ENCODE data around the gene TBXA2R. TPM values are rescaled to one million over a fixed set of nuclear protein-coding genes. Genes with fewer than 3 reads are reported as not detected.
A peak's percentile ranks its signal among the peaks of the same experiment; 100 is the strongest.

The TBXA2R gene
- total and polyA plus RNA-seq, 2 of the 4 experiments (the other 2 are of a cell fraction) = 0.36 to 2.3 TPM

DNA sequence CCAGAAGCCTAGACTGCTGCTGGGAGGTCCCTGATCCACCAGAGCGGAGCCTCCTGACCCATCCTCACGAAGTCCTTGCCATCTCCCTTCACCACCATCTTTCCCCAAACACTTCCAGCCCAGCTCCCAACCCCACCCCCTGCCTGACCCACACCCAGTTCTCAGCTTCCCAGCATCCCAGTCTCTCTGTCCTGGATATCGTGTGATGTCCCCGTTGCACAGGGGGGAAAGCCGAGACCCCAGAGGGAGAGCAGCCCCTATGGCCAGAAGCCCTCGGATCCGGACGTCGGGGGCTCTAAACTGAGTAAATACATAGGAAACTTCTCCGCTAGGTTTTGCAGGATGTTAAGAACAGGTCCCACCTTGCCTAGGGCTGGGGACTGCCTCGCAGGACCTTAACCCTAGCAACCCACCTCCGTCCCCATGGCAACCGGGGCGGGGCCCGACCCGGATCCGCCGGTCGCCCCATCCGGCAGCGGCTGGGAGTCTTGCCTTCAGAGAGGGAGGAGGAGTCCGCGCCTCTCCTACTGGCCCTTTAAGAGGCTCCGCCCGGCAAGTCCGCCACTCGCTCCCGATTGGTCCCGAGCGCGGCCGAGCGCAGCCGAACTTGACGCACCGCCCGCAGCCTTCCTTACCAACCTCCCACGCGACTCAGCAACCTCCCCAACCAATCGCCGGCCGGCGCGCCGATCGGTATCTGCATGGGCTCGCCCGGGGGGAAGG lies 34.4 kb downstream of the TBXA2R start:
- H3K4me3 ChIP-seq (ENCODE audit: insufficient read depth, low read depth, low read length) = peak overlapping the region; percentile 53
- peaks cover 13% of the 10 kb centered on the region; the same call in 1 of the 2 replicates for H3K36me3 ChIP-seq (ENCODE audit: control insufficient read depth, insufficient read depth, low read length)
- H3K27ac ChIP-seq (ENCODE audit: insufficient read depth, low read length) = peak overlapping the region; percentile 16
- intact Hi-C loops (cut with micrococcal nuclease) = no loop called here
- TF ChIP-seq BHLHE40 (IDR thresholded peaks at IDR 0.05; ENCODE audit: low read depth, low read length) = no peak; the same call in 1 of the 2 replicates
- no peak for TF ChIP-seq POLR2A (IDR thresholded peaks at IDR 0.05; ENCODE audit: low read depth, low read length)
- TF ChIP-seq MAZ (IDR thresholded peaks at IDR 0.05; ENCODE audit: borderline replicate concordance, low read depth, low read length) = peak; percentile 77; the same call in 1 of the 2 replicates
- TF ChIP-seq, protein P1, sequence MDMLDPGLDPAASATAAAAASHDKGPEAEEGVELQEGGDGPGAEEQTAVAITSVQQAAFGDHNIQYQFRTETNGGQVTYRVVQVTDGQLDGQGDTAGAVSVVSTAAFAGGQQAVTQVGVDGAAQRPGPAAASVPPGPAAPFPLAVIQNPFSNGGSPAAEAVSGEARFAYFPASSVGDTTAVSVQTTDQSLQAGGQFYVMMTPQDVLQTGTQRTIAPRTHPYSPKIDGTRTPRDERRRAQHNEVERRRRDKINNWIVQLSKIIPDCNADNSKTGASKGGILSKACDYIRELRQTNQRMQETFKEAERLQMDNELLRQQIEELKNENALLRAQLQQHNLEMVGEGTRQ (IDR thresholded peaks at IDR 0.05; ENCODE audit: low read depth, low read length) = peak; percentile 5; the same call in 1 of the 2 replicates
- TF ChIP-seq RCOR1 (IDR thresholded peaks at IDR 0.05; ENCODE audit: insufficient replicate concordance, low read length) = no peak
- TF ChIP-seq MXI1 (IDR thresholded peaks at IDR 0.05; ENCODE audit: borderline replicate concordance, low read depth, low read length) = no peak
- H2AK9ac ChIP-seq (replicated peaks; ENCODE audit: low read depth, low read length, poor library complexity) = peak overlapping the region; percentile 77
- dilution Hi-C loops (cut with HindIII; ENCODE audit: low sequenced_read_pairs, unreplicated experiment) = no loop called here
- H3K9me1 ChIP-seq (ENCODE audit: insufficient read depth, low read length) = peaks cover 4% of the 10 kb centered on the region
- ChIA-PET CTCF (interaction anchor here (0.6 kb wide), 1 partner anchor 8 kb away, joined by 4 read pairs; no protein-coding TSS in a partner anchor), POLR2A (ENCODE audit: unreplicated experiment) (no interaction called here)
- peak overlapping the region; percentile 46 for H4K91ac ChIP-seq (ENCODE audit: insufficient read depth, low read depth, low read length)
- no peaks in the 10 kb centered on the region for H3K4me1 ChIP-seq (ENCODE audit: control insufficient read depth, insufficient read depth, low read length)
- peak overlapping the region; percentile 61 for H3K4ac ChIP-seq (ENCODE audit: low read depth, low read length)
- peaks cover 10% of the 10 kb centered on the region; the same call in 1 of the 2 replicates for H4K20me1 ChIP-seq (ENCODE audit: insufficient read depth, low read length)
- 7% methylated on average over 9 of the region's 48 CpGs; no CpG with 5 or more reads in 1 of the 2 experiments for WGBS, 2 experiments (ENCODE audit: extremely low coverage in 2 of 2, insufficient read length in 1 of 2)
- peak overlapping the region; percentile 9; the same call in 1 of the 2 replicates for H2BK120ac ChIP-seq (ENCODE audit: low read depth, low read length)
- peak overlapping the region; percentile 19; the same call in 1 of the 3 replicates for H2BK15ac ChIP-seq (ENCODE audit: low read depth, low read length)
- H4K5ac ChIP-seq (ENCODE audit: low read depth, low read length) = peak overlapping the region; percentile 45
- peak overlapping the region; percentile 71 for H2AK5ac ChIP-seq (ENCODE audit: low read depth, low read length)
- peak overlapping the region; percentile 37; the same call in 1 of the 2 replicates for H3K56ac ChIP-seq (ENCODE audit: extremely low read depth, insufficient read depth, low read length)
- no TSS peak for BruUV-seq (replicated peaks)
- H3K9ac ChIP-seq (ENCODE audit: low read depth, low read length) = peak overlapping the region; percentile 60
- H3K23ac ChIP-seq (ENCODE audit: low read depth, low read length) = peak overlapping the region; percentile 82; the same call in 1 of the 2 replicates
- H3K27me3 ChIP-seq (ENCODE audit: control insufficient read depth, insufficient read depth, low read length) = no peaks in the 10 kb centered on the region
- no peaks in the 10 kb centered on the region for H3K9me3 ChIP-seq (ENCODE audit: control insufficient read depth, insufficient read depth, low read length)
- H4K8ac ChIP-seq (ENCODE audit: low read depth in 2 of 2, low read length in 2 of 2) = peak overlapping the region; percentile 86 to 99
- H3K14ac ChIP-seq (replicated peaks; ENCODE audit: low read depth, low read length) = peak overlapping the region; percentile 78
- DNase-seq (peak; percentile 99), ATAC-seq (ENCODE audit: low read depth) (peak; percentile 93)
- in situ Hi-C loops (cut with MboI; ENCODE audit: low sequenced_read_pairs) = no loop called here
- peak overlapping the region; percentile 37 for H2BK5ac ChIP-seq (ENCODE audit: low read depth, low read length, poor library complexity, severe bottlenecking)
- peak overlapping the region; percentile 91 for H2AFZ ChIP-seq (replicated peaks; ENCODE audit: low read length, poor library complexity)
- H2BK20ac ChIP-seq (ENCODE audit: low read depth, low read length) = no peak overlapping the region
- H3K79me1 ChIP-seq (ENCODE audit: low read depth in 1 of 2, low read length in 2 of 2) = peaks cover 7 to 22% of the 10 kb centered on the region in 2 experiments; a peak in 3 of 4 replicates
- peak overlapping the region; percentile 19 for H3K18ac ChIP-seq (ENCODE audit: low read depth, low read length)
- peak overlapping the region; percentile 90 for H3K4me2 ChIP-seq (ENCODE audit: low read depth, low read length)
